Stimulated activated CD8-positive, alpha-beta memory T cell treated with anti-CD3 and anti-CD28 coated beads, Interleukin-15, amount 100 ng/mL, for 4 hours (primary cell): Measurements from ENCODE around the gene FOXD4.
"Not testable (repeated sequence)": the region's sequence is repeated elsewhere in the genome, so short reads cannot be mapped to it uniquely, and the experiment has no call there.

Experiments
- DNase-seq, 2 donors: peaks; one replicate each; pipeline ENCODE4 v3.0.0-alpha.2; 2020; ENCODE audit warnings: low read depth in 2 of 2

FOXD4 gene

DNA sequence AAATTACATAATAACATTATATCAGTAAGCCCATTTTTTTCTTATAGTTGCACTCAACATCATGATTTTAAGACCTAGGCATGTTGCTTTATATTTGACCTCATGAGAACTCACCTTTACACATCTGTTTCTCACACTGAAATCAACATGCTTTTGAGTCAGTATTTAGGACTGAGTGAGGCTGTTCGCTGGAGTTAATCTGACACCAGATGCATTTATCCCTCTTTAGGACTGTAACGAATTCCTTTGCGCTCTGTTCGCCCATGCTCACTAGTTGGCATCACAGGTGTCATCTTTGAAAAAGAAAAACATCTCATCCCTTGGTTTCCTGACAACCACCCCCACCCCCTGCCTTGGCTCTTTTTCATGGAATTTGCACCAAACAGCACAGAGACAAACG is 24.3 kb downstream of the FOXD4 start:
- not testable (repeated sequence) for DNase-seq

DNA sequence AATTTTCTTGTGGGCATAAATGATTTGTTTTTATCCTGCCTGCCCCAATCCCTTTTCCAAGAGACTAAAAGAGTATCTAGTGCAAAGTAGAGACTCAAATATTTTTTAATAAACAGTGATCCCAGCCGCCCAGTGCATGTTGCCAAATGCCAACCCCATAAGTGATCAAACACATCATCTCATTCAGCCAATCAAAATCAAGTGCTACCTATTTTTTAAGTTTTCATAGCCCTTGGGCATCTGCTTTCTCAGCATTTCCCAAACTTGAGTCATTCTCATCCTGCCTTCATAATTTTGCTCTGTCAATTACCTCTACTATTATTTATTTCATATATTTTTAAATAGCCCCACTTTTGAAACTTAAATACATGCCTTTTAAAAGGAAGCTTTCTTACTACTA is 27.4 kb downstream of the FOXD4 start:
- DNase-seq = not testable (repeated sequence)

DNA sequence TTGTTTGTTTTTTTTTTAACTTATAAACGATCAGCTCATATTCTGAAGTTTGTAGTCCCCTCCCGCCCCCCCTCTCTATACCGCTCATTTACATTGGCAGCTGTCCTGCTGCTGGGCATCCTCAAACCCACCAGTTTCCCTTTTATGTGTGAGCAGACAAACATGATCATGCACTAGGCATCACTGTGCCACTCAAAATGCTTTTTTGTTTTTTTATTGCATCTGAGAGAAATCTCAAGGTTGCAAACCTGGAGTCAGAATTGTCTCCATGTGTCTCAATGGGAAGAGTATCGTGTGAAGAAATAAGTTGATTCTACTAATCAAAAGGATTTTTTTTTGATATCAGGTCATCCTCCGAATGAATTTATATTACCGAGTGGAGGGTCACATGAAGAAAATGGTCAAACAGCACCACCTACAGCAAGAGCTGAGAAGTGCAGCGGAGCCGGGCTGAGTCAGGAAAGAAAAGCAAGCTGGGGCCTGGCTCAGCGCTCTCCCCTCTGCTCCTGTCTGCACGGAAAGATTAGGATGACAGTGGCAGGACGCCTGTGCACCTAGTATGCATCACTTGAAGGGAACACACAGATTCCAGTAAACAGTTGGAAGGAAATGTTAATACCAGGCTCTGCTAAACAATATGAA is 29.7 kb downstream of the FOXD4 start:
- DNase-seq = not testable (repeated sequence)

DNA sequence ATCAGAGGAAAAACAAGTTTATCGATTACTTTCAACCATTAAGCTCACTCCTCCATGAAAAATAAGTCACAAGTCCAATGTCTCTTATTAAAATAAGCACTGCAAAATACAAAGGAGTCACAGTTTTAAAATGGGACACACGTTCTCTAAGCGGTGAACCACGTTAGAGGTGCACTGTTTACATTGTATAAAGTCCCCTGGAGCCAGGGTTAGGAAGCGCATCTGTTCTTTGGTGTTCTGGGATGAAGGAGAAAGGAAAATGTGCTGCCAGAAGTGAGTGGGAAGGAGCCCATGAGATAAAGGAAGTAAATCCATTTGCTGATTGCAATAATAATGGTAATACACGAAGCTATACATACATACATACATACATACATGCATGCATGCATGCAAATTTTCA is 30.4 kb downstream of the FOXD4 start:
- not testable (repeated sequence) for DNase-seq

DNA sequence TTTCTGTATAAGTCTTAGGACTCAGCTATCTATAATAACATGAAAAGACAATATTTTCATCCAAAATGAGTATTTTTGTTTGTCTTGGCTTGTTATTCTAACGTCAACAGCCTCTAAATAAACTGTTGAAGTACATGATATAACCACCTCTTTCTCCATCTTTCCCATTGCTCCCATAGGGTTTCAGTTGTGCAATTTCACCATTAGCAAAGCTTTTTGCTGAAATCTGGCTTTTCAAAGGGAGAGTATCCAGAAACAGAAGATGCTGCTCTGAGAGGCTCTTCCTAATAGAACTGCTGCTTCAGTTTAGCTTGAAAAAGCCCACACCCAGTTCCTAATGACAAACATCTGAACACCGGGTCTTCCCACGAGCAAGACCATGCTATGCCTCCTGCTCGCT is 31.1 kb downstream of the FOXD4 start:
- DNase-seq = not testable (repeated sequence)

DNA sequence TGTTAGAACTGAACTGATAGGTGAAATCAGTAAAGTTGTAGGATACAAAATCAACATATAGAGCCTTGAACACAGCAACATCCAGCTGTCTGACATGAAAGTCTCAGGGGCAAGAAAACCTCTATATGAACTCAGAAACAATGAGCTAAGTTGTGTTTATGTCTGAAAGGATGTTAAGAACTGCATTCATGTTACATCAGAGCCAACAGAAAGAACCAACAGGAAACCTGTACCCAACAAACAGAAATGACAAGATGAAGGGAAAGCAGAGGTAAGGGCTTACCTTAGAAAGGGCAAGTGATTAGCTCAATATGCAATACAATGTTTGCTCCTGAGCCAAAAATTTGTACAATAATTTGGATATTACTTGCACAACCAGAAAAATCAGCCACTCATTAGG is 31.5 kb downstream of the FOXD4 start:
- DNase-seq = not testable (repeated sequence)

DNA sequence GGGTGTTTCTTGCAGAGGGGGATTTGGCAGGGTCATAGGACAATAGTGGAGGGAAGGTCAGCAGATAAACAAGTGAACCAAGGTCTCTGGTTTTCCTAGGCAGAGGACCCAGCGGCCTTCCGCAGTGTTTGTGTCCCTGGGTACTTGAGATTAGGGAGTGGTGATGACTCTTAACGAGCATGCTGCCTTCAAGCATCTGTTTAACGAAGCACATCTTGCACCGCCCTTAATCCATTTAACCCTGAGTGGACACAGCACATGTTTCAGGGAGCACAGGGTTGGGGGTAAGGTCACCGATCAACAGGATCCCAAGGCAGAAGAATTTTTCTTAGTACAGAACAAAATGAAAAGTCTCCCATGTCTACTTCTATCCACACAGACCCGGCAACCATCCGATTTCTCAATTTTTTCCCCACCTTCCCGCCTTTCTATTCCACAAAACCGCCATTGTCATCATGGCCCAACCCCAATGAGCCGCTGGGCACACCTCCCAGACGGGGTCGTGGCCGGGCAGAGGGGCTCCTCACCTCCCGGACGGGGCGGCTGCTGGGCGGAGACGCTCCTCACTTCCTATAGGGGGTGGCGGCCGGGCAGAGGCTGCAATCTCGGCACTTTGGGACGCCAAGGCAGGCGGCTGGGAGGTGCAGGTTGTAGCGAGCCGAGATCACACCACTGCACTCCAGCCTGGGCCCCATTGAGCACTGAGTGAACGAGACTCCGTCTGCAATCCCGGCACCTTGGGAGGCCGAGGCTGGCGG is 35.1 kb downstream of the FOXD4 start:
- not testable (repeated sequence) for DNase-seq

DNA sequence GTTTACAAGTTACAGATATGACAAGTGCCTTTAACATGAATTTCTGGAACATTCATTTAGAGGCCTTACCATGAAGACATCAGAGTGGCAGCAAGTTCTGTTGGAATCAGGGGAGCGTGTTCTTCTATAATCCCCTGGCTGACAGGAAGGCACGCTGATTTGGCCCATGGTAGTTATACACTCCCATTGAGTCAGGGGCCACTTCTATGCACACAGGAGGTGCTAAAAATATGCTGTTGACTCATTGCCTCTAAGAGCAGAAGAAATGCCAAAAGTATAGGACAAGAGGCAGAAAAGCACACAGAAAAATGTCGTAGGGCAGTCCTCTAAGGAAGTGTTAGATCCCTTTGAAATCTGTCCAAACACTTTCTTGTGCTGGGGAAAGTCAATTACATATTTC is 39.9 kb downstream of the FOXD4 start:
- not testable (repeated sequence) for DNase-seq

DNA sequence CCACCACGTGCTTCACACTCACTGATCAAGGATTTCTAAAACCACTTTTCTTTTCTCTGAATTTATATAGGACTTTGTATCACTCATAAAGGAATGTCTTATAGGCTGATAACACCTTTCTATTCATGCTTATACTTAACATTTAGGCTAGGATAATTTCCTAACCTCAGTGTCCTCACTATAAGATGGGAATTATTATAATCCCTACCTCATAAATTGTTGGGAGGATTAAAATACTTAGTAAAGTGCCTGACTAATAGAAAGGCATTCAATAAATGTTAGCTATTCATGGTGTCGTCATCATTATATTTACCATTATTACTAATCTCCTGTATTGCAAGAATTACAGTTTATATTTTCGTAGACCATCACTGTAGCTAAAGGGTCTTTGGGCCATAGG is 41.8 kb downstream of the FOXD4 start:
- not testable (repeated sequence) for DNase-seq

DNA sequence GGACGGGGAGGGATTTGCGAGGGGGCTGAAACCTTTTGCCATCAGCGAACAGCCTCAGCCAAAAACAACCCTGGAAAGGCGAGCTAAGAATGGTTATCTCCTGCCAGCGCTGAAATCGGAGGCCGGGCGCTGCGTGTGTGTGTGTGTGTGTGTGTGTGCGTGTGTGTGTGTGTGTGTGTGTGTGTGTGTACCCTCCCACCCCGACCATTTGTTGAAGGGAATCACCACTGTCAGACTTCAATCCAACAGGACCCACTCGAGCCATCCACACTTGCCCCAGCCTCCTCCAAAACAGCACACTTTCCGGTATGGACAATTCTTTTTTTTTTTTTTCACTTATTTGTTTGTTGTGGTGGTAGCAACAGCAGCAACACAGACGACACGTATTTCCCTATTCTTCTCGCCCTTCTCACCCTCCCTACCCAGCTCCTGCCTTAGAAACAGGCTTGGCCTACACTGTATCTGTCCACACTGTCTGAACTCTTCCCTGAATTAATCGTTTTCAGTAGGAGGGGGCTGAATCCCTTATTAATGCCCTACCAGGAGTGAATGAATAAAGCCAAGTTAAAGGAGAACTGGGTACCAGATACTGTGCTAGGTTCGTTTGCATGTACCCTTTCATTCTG is 44.2 kb downstream of the FOXD4 start:
- not testable (repeated sequence) for DNase-seq

DNA sequence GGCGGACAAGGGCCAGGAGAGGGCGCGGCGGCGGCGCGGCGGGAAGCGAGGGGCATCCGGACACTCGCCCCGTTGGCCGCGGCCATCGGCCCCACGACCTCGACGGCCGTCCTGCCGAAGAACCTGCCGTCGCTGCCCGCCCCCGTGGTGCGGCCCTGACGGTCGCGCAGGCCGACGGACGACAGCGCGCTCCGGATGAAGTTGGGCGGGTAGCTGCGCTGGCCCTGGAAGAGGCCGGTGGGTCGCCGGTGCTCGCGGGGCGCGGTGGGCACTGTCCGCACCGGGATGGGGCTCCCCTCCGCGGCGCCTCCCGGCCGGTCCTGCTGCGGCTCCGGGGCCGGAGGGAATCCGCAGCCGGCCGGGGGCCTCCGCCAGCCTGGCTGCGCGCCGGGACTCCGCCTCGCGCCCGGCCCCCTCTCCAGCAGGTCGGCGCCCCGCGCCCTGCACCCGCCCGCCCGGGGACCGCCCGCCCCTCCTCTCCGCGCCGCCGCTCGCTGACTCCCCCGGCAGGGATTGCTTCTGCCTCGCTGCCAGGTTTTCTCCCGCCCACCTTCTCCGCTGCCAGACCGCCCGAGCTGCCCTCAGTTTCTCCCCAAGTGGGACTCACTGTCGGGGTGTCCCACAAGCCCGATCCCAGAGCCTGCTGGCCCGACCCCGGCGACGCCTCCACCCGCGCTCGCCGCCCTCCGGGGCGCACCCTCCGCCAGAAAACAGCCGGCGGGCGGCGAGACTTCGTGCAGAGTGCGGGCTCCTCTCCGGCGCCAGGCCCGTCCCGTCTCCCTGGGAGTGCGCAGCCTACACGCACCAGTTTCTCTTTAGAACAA is 44.9 kb downstream of the FOXD4 start:
- not testable (repeated sequence) for DNase-seq
